Heart left ventricle (tissue), 13 donors: ENCODE results near the gene HS1BP3.

Experiments used
- POLR2A ChIP-seq, 2 donors: fragments of 450-650 bp; IDR thresholded peaks; one replicate each; pipeline ENCODE4 v1.6.1; 2017; ENCODE audit warnings: antibody characterized with exemption in 2 of 2, mild to moderate bottlenecking in 2 of 2, moderate library complexity in 2 of 2
- TF ChIP-seq, protein P1 (sequence below), 12 donors: fragments of 200-600 bp; sonication (generic) in 4 of 12; IDR thresholded peaks; one replicate each; pipeline versions ENCODE4 v1.5.0 to v1.8.0; 2018 to 2022; ENCODE audit warnings: antibody characterized with exemption in 12 of 12, mild to moderate bottlenecking in 5 of 12
- donor health status: ischemic (EF 13 %, LVEDD 7.1; RV severe dilation, severe dysfunction).
- donor health status: DM: no; HTN: yes; CAD: no.
- donor health status: DM: no; HTN: no; CAD: no.
- donor health status: ischemic (EF 25% LVEDD 6.9; RV normal size, moderate dysfunction).
- donor health status: ischemic (EF 25% LVEDD 5.7; RV mildly dilated, moderate dysfunction).
- donor health status: ischemic (EF 35%, LVEDD 5.7; RV mildly dilated, moderate dysfunction).
- donor health status: nonischemic (EF 11% LVEDD 7.7; RV severe dilation, severe dysfunction).
- donor health status: DM: yes; HTN: yes; CAD: no.
- donor health status: PGD.
- donor health status: ischemic (EF 29% LVEDD 5.4; RV normal size, mild dysfunction).
- donor health status: nonischemic (EF 23%, LVEDD 6.1; RV moderate dilation, normal function).

DNA sequence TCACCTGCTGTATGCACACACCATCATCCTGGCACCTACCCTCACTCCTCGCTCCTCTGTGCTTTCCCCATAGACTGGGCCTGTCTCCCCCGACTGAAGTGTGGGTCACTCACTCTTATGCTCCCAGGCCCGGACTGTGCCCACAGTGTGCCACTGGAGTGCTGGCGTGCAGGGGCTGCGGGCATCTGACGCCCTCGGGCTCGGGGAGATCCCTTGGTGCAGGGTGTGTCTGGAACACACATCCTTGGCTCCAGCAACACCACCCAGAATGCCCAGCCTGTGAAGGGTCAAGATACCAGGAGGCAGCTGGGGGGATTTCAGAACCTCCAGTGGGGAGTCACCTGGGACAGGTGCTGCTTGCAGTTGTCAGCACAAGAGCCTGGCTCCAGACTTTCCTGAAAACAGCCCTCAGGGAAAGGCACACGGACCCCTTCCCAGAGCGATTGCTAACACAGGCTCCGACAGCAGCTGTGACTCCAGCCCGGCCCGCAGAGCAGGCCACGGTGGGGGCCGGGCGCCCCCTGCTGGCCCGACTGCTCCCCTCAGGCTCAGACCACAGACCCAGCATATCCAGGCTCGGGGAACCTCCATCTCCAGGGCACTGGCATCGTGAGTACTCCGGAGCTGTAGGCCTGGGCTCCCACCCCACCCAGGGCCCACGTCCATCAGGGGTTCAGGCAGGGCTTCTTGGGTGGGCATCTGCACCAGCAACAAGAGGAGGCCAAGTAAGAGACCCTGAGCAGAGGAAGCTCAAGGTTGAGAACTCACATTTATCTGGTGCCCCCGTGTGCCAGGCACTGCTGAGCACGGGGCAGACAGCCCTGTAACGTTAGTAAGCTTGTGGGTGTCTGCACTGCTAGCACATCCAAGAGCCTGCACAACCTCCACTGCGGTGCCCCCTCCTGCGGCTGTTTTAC, 8.6 kb downstream of the HS1BP3 start:
- TF ChIP-seq, protein P1, sequence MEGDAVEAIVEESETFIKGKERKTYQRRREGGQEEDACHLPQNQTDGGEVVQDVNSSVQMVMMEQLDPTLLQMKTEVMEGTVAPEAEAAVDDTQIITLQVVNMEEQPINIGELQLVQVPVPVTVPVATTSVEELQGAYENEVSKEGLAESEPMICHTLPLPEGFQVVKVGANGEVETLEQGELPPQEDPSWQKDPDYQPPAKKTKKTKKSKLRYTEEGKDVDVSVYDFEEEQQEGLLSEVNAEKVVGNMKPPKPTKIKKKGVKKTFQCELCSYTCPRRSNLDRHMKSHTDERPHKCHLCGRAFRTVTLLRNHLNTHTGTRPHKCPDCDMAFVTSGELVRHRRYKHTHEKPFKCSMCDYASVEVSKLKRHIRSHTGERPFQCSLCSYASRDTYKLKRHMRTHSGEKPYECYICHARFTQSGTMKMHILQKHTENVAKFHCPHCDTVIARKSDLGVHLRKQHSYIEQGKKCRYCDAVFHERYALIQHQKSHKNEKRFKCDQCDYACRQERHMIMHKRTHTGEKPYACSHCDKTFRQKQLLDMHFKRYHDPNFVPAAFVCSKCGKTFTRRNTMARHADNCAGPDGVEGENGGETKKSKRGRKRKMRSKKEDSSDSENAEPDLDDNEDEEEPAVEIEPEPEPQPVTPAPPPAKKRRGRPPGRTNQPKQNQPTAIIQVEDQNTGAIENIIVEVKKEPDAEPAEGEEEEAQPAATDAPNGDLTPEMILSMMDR (IDR thresholded peaks at IDR 0.05), result peak; percentile 88 to 98 (median 96)
- peak in 1 of 2 donors; percentile 15 for TF ChIP-seq POLR2A (IDR thresholded peaks at IDR 0.05)
